DMS79 treated with DMSO at 0.1 percent for 48 hours (cell line): ENCODE results near the gene MT1G.

ENCODE experiments used
- DNase-seq: peaks from one replicate; lab custom pipeline; 2025; lab: John Stamatoyannopoulos, UW

Gene MT1G

DNA sequence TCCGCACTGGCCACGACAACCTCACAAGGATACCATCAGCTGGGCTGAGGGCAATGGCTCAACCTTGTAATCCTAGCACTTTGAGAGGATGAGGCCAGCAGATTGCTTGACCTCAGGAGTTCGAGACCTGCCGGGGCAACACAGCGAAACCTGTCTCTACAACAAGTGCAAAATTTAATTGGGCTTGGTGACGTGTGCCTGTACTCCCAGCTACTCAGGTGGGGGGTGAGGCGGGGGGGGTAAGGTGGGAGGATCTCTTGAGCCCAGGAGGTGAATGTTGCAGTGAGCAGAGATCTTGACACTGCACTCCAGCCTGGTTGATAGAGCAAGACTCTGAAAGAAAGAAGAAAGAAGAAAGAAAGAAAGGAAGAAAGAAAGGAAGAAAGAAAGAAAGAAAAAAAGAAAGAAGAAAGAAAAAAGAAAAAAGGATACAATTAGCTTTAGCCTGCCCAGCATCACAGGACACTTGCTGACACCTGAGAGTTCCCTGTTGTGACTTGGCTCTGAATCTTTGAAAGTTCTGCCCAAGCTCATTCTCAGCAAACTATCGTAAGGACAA, 47.4 kb downstream of the MT1G start:
- no peak for DNase-seq

DNA sequence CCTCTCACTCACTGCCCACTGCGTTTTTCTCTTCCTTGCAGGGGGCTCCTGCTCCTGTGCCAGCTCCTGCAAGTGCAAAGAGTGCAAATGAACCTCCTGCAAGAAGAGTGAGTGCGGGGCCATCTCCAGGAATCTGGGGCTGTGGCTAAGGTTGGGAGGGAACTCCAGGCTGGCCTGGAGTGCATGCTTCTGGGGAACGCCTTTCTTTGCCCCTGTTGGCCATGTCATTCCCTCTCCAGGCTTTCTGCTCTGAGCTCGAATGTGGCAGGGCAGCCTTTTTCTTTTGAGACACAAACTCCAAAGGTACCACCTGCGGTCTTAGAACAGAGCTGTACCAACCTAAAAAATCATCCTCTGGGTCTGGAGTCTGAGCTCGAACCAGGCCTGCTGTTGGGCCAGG, 49.7 kb downstream of the MT1G start:
- no peak for DNase-seq

DNA sequence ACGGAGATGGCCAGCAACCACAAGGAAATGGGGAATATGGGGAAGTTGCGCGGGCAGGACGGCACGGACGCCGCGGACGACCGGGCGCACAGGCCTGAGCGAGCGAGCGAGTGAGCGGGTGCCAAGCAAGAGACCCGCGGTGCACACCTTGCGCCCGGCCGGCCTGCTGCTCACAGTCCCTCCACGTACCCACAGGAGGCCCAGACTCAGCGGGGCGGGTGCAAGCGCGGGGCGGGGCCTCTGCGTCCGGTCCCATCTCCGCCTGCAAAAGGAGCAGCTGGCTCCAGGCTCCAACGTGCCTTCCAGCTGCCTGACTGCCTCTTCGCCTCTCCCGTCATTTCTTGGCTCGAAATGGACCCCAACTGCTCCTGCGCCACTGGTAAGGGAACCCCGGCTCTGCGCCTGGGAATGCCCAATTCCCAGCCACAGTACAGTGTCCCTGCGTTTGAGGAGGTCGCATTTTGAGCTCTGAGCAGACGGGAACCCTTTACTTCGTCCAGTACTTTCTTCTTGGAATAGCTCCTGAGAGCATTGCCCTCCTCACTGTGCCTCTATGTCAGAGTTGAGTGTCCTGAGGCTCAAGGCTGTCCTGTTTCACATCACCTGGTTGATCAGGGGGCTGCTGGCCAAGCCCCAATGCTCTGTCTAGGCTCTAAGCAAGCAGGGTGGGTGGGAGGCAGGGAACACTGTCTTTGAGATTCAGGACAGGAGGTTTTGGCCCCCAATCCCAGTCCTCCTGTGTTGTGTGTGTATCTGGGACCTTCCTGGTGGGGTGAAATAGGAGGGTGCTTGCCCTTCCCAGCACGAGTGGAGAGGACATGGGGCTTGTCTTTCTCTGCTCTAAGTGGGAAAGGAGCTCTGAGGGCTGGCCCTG, 50.4 kb downstream of the MT1G start:
- no peak for DNase-seq
